ENCODE results near the gene DCTD.
"Not testable (repeated sequence)": the region's sequence is repeated elsewhere in the genome, so short reads cannot be mapped to it uniquely, and the experiment has no call there.

The DCTD gene

DNA sequence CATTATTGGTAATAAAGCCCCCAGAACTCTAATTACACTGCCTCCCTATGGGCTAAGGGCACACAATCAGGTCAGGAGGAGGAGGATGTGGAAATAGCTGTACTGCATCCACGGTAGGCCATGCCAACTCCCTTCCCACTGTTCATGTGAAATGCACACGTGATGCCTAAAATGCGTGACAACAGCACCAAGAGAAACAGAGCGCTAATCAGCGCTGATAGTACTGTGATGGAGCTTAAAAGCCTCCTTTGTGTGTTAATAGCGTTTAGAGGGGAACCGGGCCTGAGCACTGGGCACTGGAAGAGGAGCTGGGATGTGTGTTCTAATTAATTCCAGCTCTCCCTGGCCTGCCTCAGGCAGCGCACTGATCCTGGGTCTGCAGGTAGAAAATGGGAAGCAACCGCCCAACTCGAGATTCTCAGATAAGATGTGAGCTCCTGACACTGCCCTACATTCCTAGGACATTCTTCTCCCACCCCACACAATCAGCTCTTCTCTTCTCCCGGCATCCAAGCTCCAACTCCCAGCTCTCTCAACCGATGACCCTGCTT lies 12.9 kb downstream of the DCTD start:
- Histone ChIP-seq H3K4me3 (ENCODE audit: low read length in 2 of 2) (no peak overlapping the region), H3K36me3 (ENCODE audit: control insufficient read depth in 2 of 2, insufficient read depth in 2 of 2, low read length in 2 of 2) (peaks cover 14 to 24% of the 10 kb centered on the region in 2 donors), H3K9ac (ENCODE audit: low read length in 2 of 2) (no peak overlapping the region), H3K9me3 (ENCODE audit: control insufficient read depth in 2 of 2, low read length in 2 of 2) (no peaks in the 10 kb centered on the region), H3K27ac (ENCODE audit: low read length) (no peak overlapping the region), H3K27me3 (ENCODE audit: control insufficient read depth in 1 of 2, insufficient read depth in 2 of 2, low read length in 2 of 2) (no peaks in the 10 kb centered on the region), H3K4me1 (ENCODE audit: control insufficient read depth, insufficient read depth, low read length) (no peaks in the 10 kb centered on the region)

DNA sequence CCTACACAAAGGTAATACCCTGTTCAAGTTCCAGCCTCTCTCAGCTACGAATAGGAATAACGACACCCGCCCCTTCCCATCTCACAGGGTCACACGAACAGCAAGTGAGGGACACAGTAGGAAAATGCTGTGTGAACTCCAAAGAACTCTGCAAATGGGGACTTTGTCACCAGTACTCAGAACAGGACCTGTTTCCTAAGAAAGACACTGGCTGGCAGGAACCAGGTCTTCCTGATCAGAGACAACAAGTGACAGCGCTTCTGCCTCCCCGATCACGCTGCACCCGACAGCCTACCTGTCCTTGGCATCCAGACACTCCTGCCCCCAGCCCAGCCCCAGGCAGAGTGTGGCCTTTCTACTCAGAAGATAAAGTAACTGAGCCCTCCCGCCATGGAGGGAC lies 14.2 kb downstream of the DCTD start:
- Histone ChIP-seq H3K36me3 (ENCODE audit: control insufficient read depth in 2 of 2, insufficient read depth in 2 of 2, low read length in 2 of 2) (peaks cover 14 to 24% of the 10 kb centered on the region in 2 donors), H3K9me3 (ENCODE audit: control insufficient read depth in 2 of 2, low read length in 2 of 2) (no peaks in the 10 kb centered on the region), H3K4me3 (ENCODE audit: low read length in 2 of 2) (no peak overlapping the region), H3K9ac (ENCODE audit: low read length in 2 of 2) (no peak overlapping the region), H3K27ac (ENCODE audit: low read length) (no peak overlapping the region), H3K4me1 (ENCODE audit: control insufficient read depth, insufficient read depth, low read length) (no peaks in the 10 kb centered on the region), H3K27me3 (ENCODE audit: control insufficient read depth in 1 of 2, insufficient read depth in 2 of 2, low read length in 2 of 2) (no peaks in the 10 kb centered on the region)

DNA sequence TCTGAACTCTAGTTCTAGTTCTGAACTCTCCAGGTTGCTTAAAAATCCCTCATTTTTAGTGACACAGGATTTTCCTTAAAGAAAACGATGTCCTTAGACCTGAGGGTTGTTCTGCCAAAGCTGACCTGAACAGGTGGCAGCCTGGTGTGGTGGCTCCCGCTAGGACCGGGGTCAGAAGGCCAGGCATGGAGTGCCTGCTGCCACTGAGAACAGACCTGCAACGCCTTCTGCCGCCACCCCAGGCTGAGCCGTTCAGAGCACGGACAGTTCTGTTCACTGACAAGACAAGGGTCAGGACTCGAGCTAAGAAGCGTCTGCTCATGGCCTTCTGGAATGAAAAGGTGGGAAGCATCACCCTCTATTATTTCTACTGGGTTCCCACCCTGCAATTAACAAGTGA lies 15.8 kb downstream of the DCTD start:
- no peaks in the 10 kb centered on the region for H3K9me3 ChIP-seq (ENCODE audit: control insufficient read depth in 2 of 2, low read length in 2 of 2)
- no peak overlapping the region for H3K27ac ChIP-seq (ENCODE audit: low read length)
- H3K4me1 ChIP-seq (ENCODE audit: control insufficient read depth, insufficient read depth, low read length), result no peaks in the 10 kb centered on the region
- H3K4me3 ChIP-seq (ENCODE audit: low read length in 2 of 2), result no peak overlapping the region
- H3K9ac ChIP-seq (ENCODE audit: low read length in 2 of 2), result no peak overlapping the region
- H3K27me3 ChIP-seq (ENCODE audit: control insufficient read depth in 1 of 2, insufficient read depth in 2 of 2, low read length in 2 of 2), result no peaks in the 10 kb centered on the region
- peaks cover 16 to 21% of the 10 kb centered on the region in 2 donors for H3K36me3 ChIP-seq (ENCODE audit: control insufficient read depth in 2 of 2, insufficient read depth in 2 of 2, low read length in 2 of 2)

DNA sequence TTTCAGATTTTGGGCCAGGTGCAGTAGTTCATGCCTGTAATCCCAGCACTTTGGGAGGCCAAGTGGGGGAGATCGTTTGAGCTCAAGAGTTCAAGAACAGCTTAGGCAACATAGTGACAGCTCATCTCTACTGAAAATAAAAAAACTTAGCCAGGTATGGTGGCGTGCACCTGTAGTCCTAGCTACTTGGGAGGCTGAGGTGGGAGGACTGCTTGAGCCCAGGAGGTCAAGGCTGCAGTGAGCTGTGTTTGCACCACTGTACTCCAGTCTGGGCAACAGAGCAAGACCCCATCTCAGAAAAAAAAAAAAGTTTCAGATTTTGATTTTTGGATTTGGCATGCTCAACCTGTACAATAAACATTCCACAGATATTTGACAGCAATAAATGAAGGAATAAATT lies 17.2 kb downstream of the DCTD start:
- not testable (repeated sequence) for H3K9ac ChIP-seq (ENCODE audit: low read length in 2 of 2); H3K27ac ChIP-seq (ENCODE audit: low read length); H3K9me3 ChIP-seq (ENCODE audit: control insufficient read depth in 2 of 2, low read length in 2 of 2); H3K27me3 ChIP-seq (ENCODE audit: control insufficient read depth in 1 of 2, insufficient read depth in 2 of 2, low read length in 2 of 2); H3K4me3 ChIP-seq (ENCODE audit: low read length in 2 of 2); H3K4me1 ChIP-seq (ENCODE audit: control insufficient read depth, insufficient read depth, low read length)
- peaks cover 16 to 28% of the 10 kb centered on the region in 2 donors for H3K36me3 ChIP-seq (ENCODE audit: control insufficient read depth in 2 of 2, insufficient read depth in 2 of 2, low read length in 2 of 2)

DNA sequence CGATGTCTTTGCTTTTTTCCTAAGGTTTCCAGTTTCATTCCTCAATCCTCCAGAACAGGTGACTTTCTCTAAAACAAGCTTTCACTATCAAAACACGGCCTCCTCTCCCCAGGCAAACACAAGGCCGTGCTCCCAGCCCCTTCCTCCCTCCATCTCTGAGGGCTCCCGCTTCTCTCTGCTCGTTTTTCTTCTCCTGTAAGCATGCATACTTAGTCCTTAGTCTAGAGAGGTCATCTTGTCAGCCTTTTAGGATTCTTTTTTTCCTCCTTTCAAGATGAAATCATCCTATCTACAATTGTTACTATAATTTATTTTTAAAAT lies 18.7 kb downstream of the DCTD start:
- Histone ChIP-seq H3K9ac (ENCODE audit: low read length in 2 of 2) (no peak overlapping the region), H3K27me3 (ENCODE audit: control insufficient read depth in 1 of 2, insufficient read depth in 2 of 2, low read length in 2 of 2) (no peaks in the 10 kb centered on the region), H3K36me3 (ENCODE audit: control insufficient read depth in 2 of 2, insufficient read depth in 2 of 2, low read length in 2 of 2) (peaks cover 19 to 27% of the 10 kb centered on the region in 2 donors), H3K9me3 (ENCODE audit: control insufficient read depth in 2 of 2, low read length in 2 of 2) (no peaks in the 10 kb centered on the region), H3K27ac (ENCODE audit: low read length) (no peak overlapping the region), H3K4me3 (ENCODE audit: low read length in 2 of 2) (no peak overlapping the region), H3K4me1 (ENCODE audit: control insufficient read depth, insufficient read depth, low read length) (no peaks in the 10 kb centered on the region)

DNA sequence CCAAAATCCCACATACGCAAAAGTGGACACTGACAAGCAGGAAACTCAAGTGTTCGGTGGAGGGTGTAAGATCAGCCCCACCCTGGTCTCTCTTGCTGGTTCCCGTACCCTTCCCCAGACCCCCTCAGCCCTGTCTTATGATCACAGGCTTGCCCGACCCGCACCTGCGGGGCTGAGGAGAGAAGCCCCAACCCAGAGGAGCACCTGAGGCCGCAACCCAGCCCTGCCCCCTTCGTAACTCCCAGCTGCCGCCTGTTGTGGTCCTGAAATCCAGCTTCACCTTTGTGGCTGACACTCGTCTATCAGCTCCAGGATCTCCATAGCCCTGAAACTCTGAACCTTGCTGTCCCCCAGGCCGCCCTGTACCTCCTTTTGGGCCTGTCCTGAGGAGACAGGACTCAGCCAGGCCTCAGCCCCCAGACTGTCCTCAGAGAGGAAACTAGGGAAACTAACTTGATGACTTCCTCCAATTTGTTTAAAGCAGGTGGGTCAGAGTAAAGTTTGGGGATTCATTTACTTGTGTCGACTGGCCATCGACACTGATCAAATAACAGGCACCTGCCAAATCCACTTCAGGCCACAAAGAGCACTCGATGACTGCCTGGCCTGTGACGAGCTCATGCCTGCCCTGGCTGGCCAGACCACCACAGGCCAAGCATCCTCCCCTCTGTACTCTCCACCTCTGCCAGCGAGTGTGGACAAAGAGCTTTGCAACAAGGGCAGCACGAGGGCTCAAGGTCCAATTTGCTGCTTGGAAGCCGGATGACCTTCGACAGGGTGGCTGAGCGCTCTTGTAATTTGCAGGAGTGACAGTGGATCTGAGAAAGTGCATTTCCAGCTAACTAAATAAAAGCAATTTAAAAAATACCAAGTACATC lies 19.3 kb downstream of the DCTD start:
- no peaks in the 10 kb centered on the region for H3K4me1 ChIP-seq (ENCODE audit: control insufficient read depth, insufficient read depth, low read length)
- no peak overlapping the region for H3K9ac ChIP-seq (ENCODE audit: low read length in 2 of 2)
- H3K27me3 ChIP-seq (ENCODE audit: control insufficient read depth in 1 of 2, insufficient read depth in 2 of 2, low read length in 2 of 2), result no peaks in the 10 kb centered on the region
- no peaks in the 10 kb centered on the region for H3K9me3 ChIP-seq (ENCODE audit: control insufficient read depth in 2 of 2, low read length in 2 of 2)
- H3K27ac ChIP-seq (ENCODE audit: low read length), result no peak overlapping the region
- peaks cover 19 to 33% of the 10 kb centered on the region in 2 donors for H3K36me3 ChIP-seq (ENCODE audit: control insufficient read depth in 2 of 2, insufficient read depth in 2 of 2, low read length in 2 of 2)
- H3K4me3 ChIP-seq (ENCODE audit: low read length in 2 of 2), result no peak overlapping the region

DNA sequence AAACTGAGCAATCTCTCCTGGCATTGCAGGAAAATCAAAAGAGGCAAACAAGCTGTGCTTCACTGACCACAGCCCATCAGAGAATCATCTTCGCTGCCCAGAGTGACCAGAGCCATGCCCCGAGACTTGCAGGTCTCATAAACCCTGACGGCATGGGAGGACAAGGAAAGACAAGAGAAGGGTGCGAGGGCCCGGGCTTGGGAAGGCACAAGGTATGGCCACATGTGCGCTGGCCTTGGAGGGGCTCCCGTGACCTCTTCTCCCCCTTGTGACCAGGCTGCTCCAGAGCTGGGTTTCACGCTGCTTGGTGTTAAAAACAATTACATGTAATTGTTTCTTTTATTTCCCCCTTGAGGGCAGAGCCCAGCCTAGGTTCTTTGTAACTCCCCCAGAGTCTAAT lies 20.8 kb downstream of the DCTD start:
- H3K9me3 ChIP-seq (ENCODE audit: control insufficient read depth in 2 of 2, low read length in 2 of 2), result no peaks in the 10 kb centered on the region
- no peak overlapping the region for H3K9ac ChIP-seq (ENCODE audit: low read length in 2 of 2)
- H3K4me3 ChIP-seq (ENCODE audit: low read length in 2 of 2), result no peak overlapping the region
- peaks cover 20 to 39% of the 10 kb centered on the region in 2 donors for H3K36me3 ChIP-seq (ENCODE audit: control insufficient read depth in 2 of 2, insufficient read depth in 2 of 2, low read length in 2 of 2)
- H3K27ac ChIP-seq (ENCODE audit: low read length), result no peak overlapping the region
- no peaks in the 10 kb centered on the region for H3K27me3 ChIP-seq (ENCODE audit: control insufficient read depth in 1 of 2, insufficient read depth in 2 of 2, low read length in 2 of 2)
- no peaks in the 10 kb centered on the region for H3K4me1 ChIP-seq (ENCODE audit: control insufficient read depth, insufficient read depth, low read length)

DNA sequence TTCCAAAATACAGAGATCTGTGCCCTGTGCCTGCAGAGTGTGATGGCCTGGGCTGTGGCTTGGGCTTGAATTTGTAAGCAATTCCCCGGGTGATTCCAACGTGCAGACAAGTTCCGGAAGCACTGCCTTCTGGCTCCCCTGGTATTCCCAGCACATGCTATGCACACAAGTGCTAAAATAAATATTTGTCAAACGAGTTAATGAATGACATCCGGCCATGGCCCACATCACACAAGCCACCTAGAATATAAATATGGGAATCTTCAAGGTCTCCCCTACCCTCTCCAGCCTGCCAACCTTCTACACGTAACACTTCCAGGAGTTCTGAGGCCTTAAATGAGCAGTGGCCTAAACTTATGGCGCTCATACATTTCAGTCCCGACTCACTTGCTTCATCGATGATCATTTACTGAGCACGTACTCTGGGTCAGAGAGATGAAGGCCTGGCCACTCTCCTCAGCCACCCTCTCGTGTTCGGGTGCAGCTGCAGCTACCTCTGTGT lies 21.3 kb downstream of the DCTD start:
- Histone ChIP-seq H3K36me3 (ENCODE audit: control insufficient read depth in 2 of 2, insufficient read depth in 2 of 2, low read length in 2 of 2) (peaks cover 22 to 44% of the 10 kb centered on the region in 2 donors), H3K27ac (ENCODE audit: low read length) (no peak overlapping the region)

DNA sequence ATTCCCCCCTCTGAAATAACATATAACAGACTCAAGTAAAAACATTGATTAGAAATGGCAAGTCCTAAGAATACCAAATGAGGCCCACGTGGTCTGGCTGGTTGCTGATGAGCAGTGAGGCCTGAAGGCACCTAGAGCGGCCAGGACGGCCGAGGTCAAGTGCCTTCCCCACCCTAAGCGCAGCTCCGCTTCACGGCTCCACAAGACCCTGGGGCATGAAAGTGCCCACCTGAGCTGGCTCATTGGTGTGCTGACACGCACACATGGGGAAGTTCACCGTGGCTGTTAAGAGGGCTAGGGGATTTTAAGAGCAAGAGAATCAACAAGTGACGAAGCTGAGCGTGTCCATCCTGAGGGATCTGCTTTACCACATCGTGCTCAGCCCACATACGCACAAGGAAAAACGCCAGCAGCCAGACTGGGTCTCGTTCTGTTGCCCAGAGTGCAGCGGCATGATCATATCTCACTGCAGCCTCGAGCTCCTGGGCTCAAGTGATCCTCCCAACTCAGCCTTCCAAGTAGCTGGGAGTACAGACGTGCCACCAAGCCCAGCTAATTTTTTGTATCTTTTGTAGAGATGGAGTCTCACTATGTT lies 22.4 kb downstream of the DCTD start:
- Histone ChIP-seq H3K4me1 (ENCODE audit: control insufficient read depth, insufficient read depth, low read length) (no peaks in the 10 kb centered on the region), H3K36me3 (ENCODE audit: control insufficient read depth in 2 of 2, insufficient read depth in 2 of 2, low read length in 2 of 2) (peaks cover 29 to 46% of the 10 kb centered on the region in 2 donors), H3K27me3 (ENCODE audit: control insufficient read depth in 1 of 2, insufficient read depth in 2 of 2, low read length in 2 of 2) (no peaks in the 10 kb centered on the region), H3K4me3 (ENCODE audit: low read length in 2 of 2) (no peak overlapping the region), H3K27ac (ENCODE audit: low read length) (no peak overlapping the region), H3K9ac (ENCODE audit: low read length in 2 of 2) (no peak overlapping the region), H3K9me3 (ENCODE audit: control insufficient read depth in 2 of 2, low read length in 2 of 2) (no peaks in the 10 kb centered on the region)

More for the DNA sequence above, 21.3 kb downstream of the DCTD start:
- no peaks in the 10 kb centered on the region for H3K4me1 ChIP-seq (ENCODE audit: control insufficient read depth, insufficient read depth, low read length)
- no peaks in the 10 kb centered on the region for H3K27me3 ChIP-seq (ENCODE audit: control insufficient read depth in 1 of 2, insufficient read depth in 2 of 2, low read length in 2 of 2)
- no peak overlapping the region for H3K9ac ChIP-seq (ENCODE audit: low read length in 2 of 2)
- no peak overlapping the region for H3K4me3 ChIP-seq (ENCODE audit: low read length in 2 of 2)
- H3K9me3 ChIP-seq (ENCODE audit: control insufficient read depth in 2 of 2, low read length in 2 of 2), result no peaks in the 10 kb centered on the region

DNA sequence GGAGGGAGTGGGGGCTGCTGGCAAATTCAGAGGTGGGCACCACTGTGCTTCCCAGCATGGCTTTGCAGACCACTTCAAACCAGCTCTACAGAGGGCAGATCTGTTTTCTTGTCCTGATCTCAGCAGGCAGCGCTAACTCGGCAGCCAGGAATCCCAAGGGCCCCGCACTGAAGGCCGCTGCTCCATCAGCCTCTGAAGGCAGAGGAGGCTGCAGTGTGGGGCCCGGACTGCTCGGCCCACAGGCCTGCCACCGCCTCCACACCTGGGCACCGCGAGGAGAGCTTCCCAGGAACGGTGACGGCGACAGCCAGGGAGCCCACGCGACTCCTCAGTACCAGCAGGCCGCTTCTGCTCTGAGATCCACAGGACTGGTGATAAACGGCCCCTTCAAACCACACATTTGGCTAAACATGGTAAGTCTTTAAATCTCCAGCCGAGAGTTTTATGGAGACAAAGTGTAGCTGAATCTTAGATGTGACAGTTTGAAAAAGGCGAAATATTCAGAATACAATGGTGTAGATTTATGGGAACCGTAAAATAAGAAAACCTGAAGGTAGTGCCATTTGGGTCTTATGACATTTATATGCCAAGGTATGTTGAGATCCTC lies 23.6 kb downstream of the DCTD start:
- Histone ChIP-seq H3K9ac (ENCODE audit: low read length in 2 of 2) (no peak overlapping the region), H3K36me3 (ENCODE audit: control insufficient read depth in 2 of 2, insufficient read depth in 2 of 2, low read length in 2 of 2) (peaks cover 33 to 46% of the 10 kb centered on the region in 2 donors), H3K4me3 (ENCODE audit: low read length in 2 of 2) (no peak overlapping the region), H3K27ac (ENCODE audit: low read length) (no peak overlapping the region), H3K27me3 (ENCODE audit: control insufficient read depth in 1 of 2, insufficient read depth in 2 of 2, low read length in 2 of 2) (no peaks in the 10 kb centered on the region), H3K4me1 (ENCODE audit: control insufficient read depth, insufficient read depth, low read length) (no peaks in the 10 kb centered on the region), H3K9me3 (ENCODE audit: control insufficient read depth in 2 of 2, low read length in 2 of 2) (no peaks in the 10 kb centered on the region)

Data from stomach smooth muscle (tissue), 2 donors.